ENCODE measurements around the gene ASB14.

ASB14 gene

DNA sequence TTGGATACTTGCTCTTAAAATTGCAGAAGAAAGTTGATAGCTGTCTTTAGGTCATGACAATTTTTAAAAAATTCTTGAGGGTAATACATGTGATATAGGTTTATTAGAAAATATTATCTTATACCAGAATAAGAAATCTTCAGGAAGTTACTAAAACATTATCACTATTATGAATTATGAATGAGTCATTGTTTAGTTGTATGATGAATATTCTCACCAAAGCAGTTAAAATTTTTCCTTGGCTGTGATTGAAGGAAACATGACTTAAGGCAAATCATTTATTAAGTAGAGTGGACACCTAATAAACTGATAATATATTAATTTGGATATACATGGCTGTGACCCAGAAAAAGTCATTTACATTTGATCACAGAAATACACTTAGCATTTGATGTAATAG lies 34.8 kb downstream of the ASB14 start:
- no peak for DNase-seq

DNA sequence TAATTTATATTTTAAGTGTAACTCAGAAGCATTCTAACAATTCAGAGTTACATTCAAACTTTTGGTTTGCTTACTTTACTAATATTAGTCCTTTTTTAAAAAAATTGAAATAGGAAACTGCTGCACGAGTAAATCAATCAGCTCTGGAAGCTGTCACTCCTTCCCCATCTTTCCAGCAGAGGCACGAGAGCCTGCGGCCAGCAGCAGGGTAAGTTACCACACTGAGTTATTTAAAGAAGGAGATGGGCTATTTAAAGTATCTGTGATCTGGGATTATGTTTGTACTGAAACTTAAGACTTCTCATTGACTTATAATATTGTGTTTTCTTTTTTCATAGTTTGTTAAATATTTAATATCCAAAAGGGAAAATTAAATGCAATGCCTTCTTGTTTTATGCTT lies 35.6 kb downstream of the ASB14 start:
- no peak for DNase-seq

GRCh38 chr3:57252404-57252803 lies 40.1 kb downstream of the ASB14 start:
- DNase-seq = no peak

DNA sequence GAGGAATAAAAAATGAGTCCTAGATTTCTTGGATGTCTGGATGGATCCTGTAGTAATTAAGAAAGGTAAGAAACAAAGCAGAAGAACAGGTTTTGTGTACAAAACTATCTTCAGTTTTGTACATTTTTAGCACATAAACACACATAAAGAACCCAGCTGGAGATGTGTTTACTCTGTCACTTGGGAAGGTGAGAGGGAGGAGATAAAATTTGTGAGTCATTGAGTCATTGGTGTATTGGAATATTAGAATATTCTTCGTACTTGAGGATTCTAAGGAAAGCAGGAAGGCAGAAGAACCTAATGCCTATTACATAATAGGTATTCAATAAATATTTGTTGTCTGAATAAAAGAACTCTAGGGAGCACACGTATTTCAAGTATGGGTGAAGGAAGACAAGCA lies 47.5 kb downstream of the ASB14 start:
- no peak for DNase-seq

- no peak for DNase-seq
These were observed 57.6 kb downstream of the ASB14 start for GRCh38 chr3:57234613-57235575.

GRCh38 chr3:57233799-57234198 lies 58.7 kb downstream of the ASB14 start:
- DNase-seq = no peak

DNA sequence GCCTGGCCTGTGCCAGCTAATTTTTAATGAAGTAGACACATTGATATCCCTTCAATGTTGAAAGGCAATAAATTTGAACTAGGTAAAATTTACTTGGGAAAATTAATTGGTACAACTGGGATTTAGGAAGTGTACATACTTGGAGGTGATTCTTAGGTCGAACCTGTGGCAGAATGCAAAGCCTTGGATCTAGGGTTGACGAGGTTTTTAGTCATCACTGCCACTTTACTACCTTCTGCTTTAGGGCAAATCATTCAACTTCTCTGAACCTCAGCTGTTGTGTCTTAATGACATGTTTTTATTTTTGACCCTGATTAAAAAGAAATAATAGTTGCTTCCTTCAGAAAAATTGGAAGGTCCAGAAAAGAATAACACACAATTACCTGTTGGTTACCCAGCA lies 62.5 kb downstream of the ASB14 start:
- DNase-seq = no peak

- peak; percentile 60 for DNase-seq
These were observed 64.3 kb downstream of the ASB14 start for GRCh38 chr3:57227930-57228751.

DNA sequence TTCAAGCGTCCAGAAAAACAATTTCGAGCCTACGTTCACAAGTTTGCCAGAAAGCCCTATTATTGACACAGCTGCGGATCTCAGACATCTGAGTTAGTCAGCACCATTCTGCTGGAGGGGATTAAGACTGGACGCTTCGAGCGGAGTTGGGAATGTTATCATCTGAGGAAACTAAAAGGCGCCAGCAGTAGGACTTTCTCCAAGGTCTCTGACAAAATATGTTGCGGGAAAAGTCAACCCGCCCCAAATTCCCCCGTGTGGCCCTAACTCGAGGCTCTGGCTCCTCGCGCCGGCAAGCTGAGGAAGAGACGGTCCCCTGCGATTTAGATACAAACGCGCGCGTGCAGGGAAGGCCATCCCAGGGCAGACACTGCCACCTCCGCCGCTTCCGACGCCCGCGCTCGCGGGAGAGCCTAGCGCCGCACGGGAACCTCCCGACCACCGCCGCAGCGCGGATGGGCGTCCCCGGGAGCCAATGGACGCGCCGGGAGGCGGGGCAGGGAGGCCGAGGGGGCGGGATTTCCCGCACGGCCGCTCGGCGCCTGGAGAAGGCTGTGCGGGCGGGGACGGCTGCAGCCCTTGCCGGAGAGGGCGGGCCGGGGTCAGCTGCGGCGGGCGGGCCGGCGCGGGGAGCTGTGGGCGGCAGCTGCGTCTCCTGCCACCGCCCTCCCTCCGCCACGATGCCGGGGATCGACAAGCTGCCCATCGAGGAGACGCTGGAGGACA lies 65.1 kb downstream of the ASB14 start, which contains the start of gene APPL1:
Gene APPL1, plus strand, starts transcription at position 526 of the 726 bp plus-strand sequence. Its CDS starts 155 bp downstream, at position 681.
- DNase-seq = peak; percentile 92

DNA sequence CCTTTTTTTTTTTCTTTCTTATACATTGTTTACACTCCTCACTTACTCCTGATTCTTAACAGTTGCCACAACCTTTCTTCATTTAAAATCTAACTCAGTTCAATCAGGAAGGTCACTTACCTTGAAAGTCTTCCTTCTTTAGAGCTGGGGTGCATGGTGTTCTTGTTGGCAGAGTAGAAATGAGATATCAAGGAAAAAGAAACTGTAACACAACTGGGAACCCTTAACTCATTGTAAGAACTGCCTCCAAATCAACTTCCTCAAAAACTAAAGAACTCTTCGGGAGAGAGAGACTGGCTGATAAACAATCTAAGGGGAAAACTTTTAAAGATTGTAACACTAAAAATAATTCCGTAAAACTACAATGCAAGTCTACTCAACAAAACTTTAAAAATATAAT lies 66.3 kb downstream of the ASB14 start:
- DNase-seq = no peak

- no peak for DNase-seq
These were observed 67.6 kb downstream of the ASB14 start for GRCh38 chr3:57224856-57225255.

DNA sequence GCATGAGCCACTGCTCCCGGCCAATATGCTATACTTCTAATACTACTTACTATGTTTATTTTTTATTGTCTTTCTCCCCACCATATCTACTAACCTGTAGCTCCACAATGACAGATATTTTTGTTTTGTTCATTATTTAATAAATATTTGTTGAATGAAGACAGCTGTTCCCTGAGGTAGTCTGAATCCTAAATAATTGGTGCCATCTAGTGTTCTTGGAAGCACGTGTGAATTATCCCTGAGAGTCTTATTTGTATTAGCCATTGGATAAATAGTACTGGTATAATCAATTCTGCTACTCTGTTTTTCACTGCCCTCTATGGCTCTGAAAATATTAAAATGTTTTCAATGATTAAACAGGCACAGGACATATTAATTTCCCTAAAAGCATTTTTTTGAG lies 70.6 kb downstream of the ASB14 start:
- DNase-seq = no peak
